IMR-90 (cell line): ENCODE results near the gene PRF1. TPM values are rescaled to one million over a fixed set of nuclear protein-coding genes. Genes with fewer than 3 reads are reported as not detected.

Experiments used
- ATAC-seq: fragments of 200-7000 bp; cut with Tn5 transposase; 2 replicates; pipeline ENCODE4 v1.9.1; 2020; ENCODE audit warnings: low read depth, mild to moderate bottlenecking, moderate library complexity
- BruUV-seq: library from RNA; stranded (reverse); fragments of 400-500 nt; replicated peaks from 2 replicates; lab custom pipeline; 2021; lab: Mats Ljungman, UMichigan
- CTCF ChIA-PET: fragments of 300-600 bp; formaldehyde crosslinking; extraction: SDS; loops from one replicate; lab custom pipeline; 2021; ENCODE audit warnings: antibody characterized with exemption; lab: Yijun Ruan, JAX
- POLR2A ChIA-PET: fragments of 300-600 bp; sonication (Branson Sonifier 250); formaldehyde crosslinking; loops from one replicate; lab custom pipeline; 2022; ENCODE audit warnings: antibody characterized with exemption; ENCODE audit not compliant: unreplicated experiment; lab: Charles Lee
- DNase-seq: peaks from one replicate; pipeline ENCODE4 v3.0.0; 2013
- H2AFZ ChIP-seq: replicated peaks from 2 replicates; pipeline ENCODE3; 2013; ENCODE audit warnings: low read length, mild to moderate bottlenecking; ENCODE audit not compliant: poor library complexity
- H2AK5ac ChIP-seq: 2 replicates; pipeline ENCODE4 v1.6.1; 2013; ENCODE audit warnings: low read depth, low read length, inconsistent platforms
- H2AK9ac ChIP-seq: replicated peaks from 2 replicates; pipeline ENCODE3; 2013; ENCODE audit warnings: mild to moderate bottlenecking, low read depth, low read length, moderate library complexity; ENCODE audit not compliant: poor library complexity
- H2BK120ac ChIP-seq: 2 replicates; pipeline ENCODE4 v1.6.1; 2013; ENCODE audit warnings: low read depth, low read length, inconsistent platforms
- H2BK15ac ChIP-seq: 3 replicates; pipeline ENCODE4 v1.6.1; 2013; ENCODE audit warnings: low read depth, low read length, inconsistent platforms
- H2BK20ac ChIP-seq: 2 replicates; pipeline ENCODE4 v1.6.1; 2013; ENCODE audit warnings: low read depth, mild to moderate bottlenecking, inconsistent platforms, low read length, moderate library complexity
- H2BK5ac ChIP-seq: 2 replicates; pipeline ENCODE4 v1.6.1; 2013; ENCODE audit warnings: mild to moderate bottlenecking, low read depth, low read length, inconsistent platforms; ENCODE audit not compliant: poor library complexity, severe bottlenecking
- H3K14ac ChIP-seq: replicated peaks from 2 replicates; pipeline ENCODE4 v1.6.1; 2013; ENCODE audit warnings: low read depth, low read length, inconsistent platforms
- H3K18ac ChIP-seq: 2 replicates; pipeline ENCODE4 v1.6.1; 2013; ENCODE audit warnings: low read depth, low read length, control low read depth
- H3K23ac ChIP-seq: 2 replicates; pipeline ENCODE4 v1.6.1; 2013; ENCODE audit warnings: low read depth, low read length, inconsistent platforms
- H3K27ac ChIP-seq: 2 replicates; pipeline ENCODE4 v1.5.1; 2013; ENCODE audit warnings: mild to moderate bottlenecking, control low read depth, low read length; ENCODE audit not compliant: insufficient read depth
- H3K27me3 ChIP-seq: 2 replicates; pipeline ENCODE4 v1.6.1; 2013; ENCODE audit warnings: low read length; ENCODE audit not compliant: control insufficient read depth, insufficient read depth
- H3K36me3 ChIP-seq: 2 replicates; pipeline ENCODE4 v1.6.1; 2013; ENCODE audit warnings: low read length, mixed read lengths; ENCODE audit not compliant: control insufficient read depth, insufficient read depth
- H3K4ac ChIP-seq: 2 replicates; pipeline ENCODE4 v1.6.1; 2013; ENCODE audit warnings: low read depth, low read length, inconsistent platforms
- H3K4me1 ChIP-seq: 2 replicates; pipeline ENCODE4 v1.6.1; 2013; ENCODE audit warnings: low read length, mixed read lengths; ENCODE audit not compliant: control insufficient read depth, insufficient read depth
- H3K4me2 ChIP-seq: 2 replicates; pipeline ENCODE4 v1.6.1; 2013; ENCODE audit warnings: low read depth, mild to moderate bottlenecking, control low read depth, low read length, moderate library complexity
- H3K4me3 ChIP-seq: 2 replicates; pipeline ENCODE4 v1.5.1; 2013; ENCODE audit warnings: low read depth, mild to moderate bottlenecking, control low read depth, low read length, moderate library complexity; ENCODE audit not compliant: insufficient read depth
- H3K56ac ChIP-seq: 2 replicates; pipeline ENCODE4 v1.6.1; 2013; ENCODE audit warnings: low read length, inconsistent platforms; ENCODE audit not compliant: insufficient read depth; ENCODE audit errors: extremely low read depth
- H3K79me1 ChIP-seq, 2 experiments: 2 replicates each; pipeline ENCODE4 v1.6.1; 2013; ENCODE audit warnings: low read length in 2 of 2, inconsistent platforms in 1 of 2, low read depth in 1 of 2
- H3K9ac ChIP-seq: 2 replicates; pipeline ENCODE4 v1.6.1; 2013; ENCODE audit warnings: low read depth, low read length, control low read depth
- H3K9me1 ChIP-seq: 2 replicates; pipeline ENCODE4 v1.6.1; 2013; ENCODE audit warnings: low read length, inconsistent platforms; ENCODE audit not compliant: insufficient read depth
- H3K9me3 ChIP-seq: 2 replicates; pipeline ENCODE4 v1.6.1; 2013; ENCODE audit warnings: low read length; ENCODE audit not compliant: control insufficient read depth, insufficient read depth
- H4K20me1 ChIP-seq: 2 replicates; pipeline ENCODE4 v1.6.1; 2013; ENCODE audit warnings: low read length, inconsistent platforms; ENCODE audit not compliant: insufficient read depth
- H4K5ac ChIP-seq: 2 replicates; pipeline ENCODE4 v1.6.1; 2013; ENCODE audit warnings: mild to moderate bottlenecking, low read depth, low read length, control low read depth
- H4K8ac ChIP-seq, 2 experiments: 2 replicates each; pipeline ENCODE4 v1.6.1; 2013; ENCODE audit warnings: low read depth in 2 of 2, low read length in 2 of 2, control low read depth in 1 of 2, inconsistent platforms in 1 of 2
- H4K91ac ChIP-seq: 2 replicates; pipeline ENCODE4 v1.6.1; 2013; ENCODE audit warnings: low read depth, low read length, inconsistent platforms; ENCODE audit not compliant: insufficient read depth
- MAZ ChIP-seq: IDR thresholded peaks from 2 replicates; pipeline ENCODE4 v1.6.1; 2012; ENCODE audit warnings: low read depth, mild to moderate bottlenecking, low read length, improper control_type of control experiment, moderate library complexity, borderline replicate concordance
- MXI1 ChIP-seq: IDR thresholded peaks from 2 replicates; pipeline ENCODE4 v1.6.1; 2012; ENCODE audit warnings: low read depth, mild to moderate bottlenecking, low read length, moderate library complexity, borderline replicate concordance
- RCOR1 ChIP-seq: IDR thresholded peaks from 2 replicates; pipeline ENCODE4 v1.6.1; 2012; ENCODE audit warnings: mild to moderate bottlenecking, low read length, improper control_type of control experiment; ENCODE audit not compliant: insufficient replicate concordance
- USF2 ChIP-seq: fragments of 150-350 bp; IDR thresholded peaks from 2 replicates; pipeline ENCODE4 v1.6.1; 2017; ENCODE audit warnings: mild to moderate bottlenecking, antibody characterized with exemption, low read length, low read depth
- WGBS, 2 experiments: methylation state at CpG; one replicate each; pipeline versions ENCODE4 v1.1.5 to v1.1.7; 2013; ENCODE audit warnings: missing lambda C conversion rate in 2 of 2; ENCODE audit not compliant: insufficient read length in 1 of 2; ENCODE audit errors: extremely low coverage in 2 of 2; 5-methylcytosine and 5-hydroxymethylcytosine counted together
- dilution Hi-C: fragments of 300-500 bp; cut with HindIII; formaldehyde crosslinking; loops from one replicate; pipeline ENCODE4 v1.14.3; 2018; ENCODE audit warnings: low sequenced_read_pairs; ENCODE audit not compliant: unreplicated experiment
- in situ Hi-C: fragments of 300-500 bp; cut with MboI; formaldehyde crosslinking; loops from 3 replicates; pipeline ENCODE4 v1.14.3; 2019; ENCODE audit warnings: low sequenced_read_pairs, inconsistent platforms, mixed read lengths
- intact Hi-C: fragments of 100-400 bp; cut with micrococcal nuclease; formaldehyde crosslinking; loops from 2 replicates; pipeline ENCODE4 v1.10.0; 2022
- polyA plus RNA-seq, 3 experiments: library from polyadenylated mRNA; depleted of rRNA; stranded (reverse); fragments of >200 nt; gene quantifications; 2 replicates each; pipeline ENCODE4 v1.2.3, GENCODE V29; 2012; ENCODE audit warnings: low replicate concordance in 1 of 3
- total RNA-seq: library from RNA; depleted of rRNA; stranded (reverse); fragments of >200 nt; gene quantifications from 2 replicates; pipeline ENCODE4 v1.2.3, GENCODE V29; 2012

Gene PRF1
- total and polyA plus RNA-seq, 2 of the 4 experiments (the other 2 are of a cell fraction), result not detected

- no peak overlapping the region for H4K91ac ChIP-seq
- H3K56ac ChIP-seq, result no peak overlapping the region
- peaks cover 39% of the 10 kb centered on the region for H3K27me3 ChIP-seq
- no peak overlapping the region for H4K5ac ChIP-seq
- no peak overlapping the region for H2AK9ac ChIP-seq
- intact Hi-C loops, result no loop called here
- TF ChIP-seq USF2, result no peak
- no peak for TF ChIP-seq MAZ
- TF ChIP-seq RCOR1, result no peak
- no peak for TF ChIP-seq MXI1
- 83% methylated on average over 1 of the region's 10 CpGs; no CpG with 5 or more reads in 1 of the 2 experiments for WGBS, 2 experiments
- ChIA-PET POLR2A (no interaction called here), CTCF (no interaction called here)
- no peak overlapping the region for H3K4me2 ChIP-seq
- H3K9ac ChIP-seq, result no peak overlapping the region
- no TSS peak for BruUV-seq
- H3K79me1 ChIP-seq, result no peaks in the 10 kb centered on the region
- H3K4me3 ChIP-seq, result no peak overlapping the region
- no peaks in the 10 kb centered on the region for H3K9me3 ChIP-seq
- H3K36me3 ChIP-seq, result no peaks in the 10 kb centered on the region
- H3K9me1 ChIP-seq, result 0 out of 2 replicates have a peak, but pooled peaks cover 3% of the 10 kb centered on the region
- in situ Hi-C loops, result no loop called here
- no peaks in the 10 kb centered on the region for H4K20me1 ChIP-seq
- H3K4me1 ChIP-seq, result peaks cover 3% of the 10 kb centered on the region; the same call in 1 of the 2 replicates
- H2BK5ac ChIP-seq, result no peak overlapping the region
- no peak overlapping the region for H2AFZ ChIP-seq
- no peak overlapping the region for H3K14ac ChIP-seq
- H2BK15ac ChIP-seq, result no peak overlapping the region
- H3K18ac ChIP-seq, result no peak overlapping the region; the same call in 1 of the 2 replicates
- ATAC-seq, result no peak
- H4K8ac ChIP-seq, result no peak overlapping the region
- no peak overlapping the region for H3K27ac ChIP-seq
- H3K4ac ChIP-seq, result no peak overlapping the region
- DNase-seq, result no peak
- no peak overlapping the region for H2BK20ac ChIP-seq
- no peak overlapping the region for H3K23ac ChIP-seq
- no peak overlapping the region for H2AK5ac ChIP-seq
- dilution Hi-C loops, result no loop called here
- H2BK120ac ChIP-seq, result no peak overlapping the region
Measured at GRCh38 chr10:70588859-70589570, 13.5 kb downstream of the PRF1 start.
